VCaP (cell line): ENCODE measurements around the gene TEAD1.

Source experiments
- H3K27ac ChIP-seq: fragments of 450-650 bp; 2 replicates; pipeline ENCODE4 v1.5.1; 2017
- CTCF ChIP-seq: fragments of 450-650 bp; conservative IDR thresholded peaks from 2 replicates; pipeline ENCODE4 v1.5.1; 2017; ENCODE audit warnings: mild to moderate bottlenecking, moderate library complexity

TEAD1 gene

DNA sequence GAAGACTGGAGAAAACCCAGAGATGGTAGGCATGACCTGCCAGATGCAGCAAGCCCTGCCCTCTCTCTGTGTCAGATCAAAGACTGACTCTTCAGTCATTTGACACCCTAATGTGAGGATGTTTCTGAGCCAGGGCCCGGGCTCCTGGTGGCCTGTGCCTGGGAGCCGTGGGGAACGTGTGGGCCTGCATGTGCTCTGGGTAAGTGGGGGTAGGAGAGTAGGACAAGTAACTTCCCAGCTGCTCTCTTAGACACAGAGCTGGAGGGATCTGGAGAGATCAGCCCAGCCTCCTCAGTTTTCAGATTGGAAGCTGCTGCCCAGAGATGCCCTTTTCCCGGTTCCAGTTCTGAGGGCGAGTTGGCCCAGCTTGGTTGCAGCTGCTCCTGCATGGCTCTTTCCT, 110.8 kb downstream of the TEAD1 start:
- H3K27ac ChIP-seq, result no peak overlapping the region
- TF ChIP-seq CTCF, result no peak

- H3K27ac ChIP-seq, result no peak overlapping the region
- no peak for TF ChIP-seq CTCF
Observed at GRCh38 chr11:12785901-12786300, 111.7 kb downstream of the TEAD1 start.

DNA sequence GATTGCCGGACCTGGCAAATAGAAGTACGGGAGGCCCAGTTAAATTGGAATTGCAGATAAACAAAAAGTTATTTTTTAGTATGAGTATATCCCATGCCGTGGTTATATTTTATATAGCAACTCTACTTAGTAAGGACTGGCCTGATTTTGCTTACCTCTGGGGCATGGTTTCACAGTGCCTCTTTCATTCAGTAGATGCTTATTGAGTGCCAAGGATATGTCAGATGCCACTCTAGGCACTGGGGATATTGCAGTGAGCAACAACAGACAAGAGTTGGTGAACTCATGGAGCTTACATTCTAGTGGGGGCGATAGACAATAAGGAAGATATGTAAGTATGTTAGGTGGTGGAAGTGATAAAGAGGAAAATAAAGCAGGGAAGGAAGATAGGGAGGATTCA, 112.2 kb downstream of the TEAD1 start:
- no peak for TF ChIP-seq CTCF
- H3K27ac ChIP-seq, result no peak overlapping the region

GRCh38 chr11:12786891-12787290, 112.7 kb downstream of the TEAD1 start:
- no peak overlapping the region for H3K27ac ChIP-seq
- TF ChIP-seq CTCF, result no peak

- no peak overlapping the region for H3K27ac ChIP-seq
- no peak for TF ChIP-seq CTCF
Observed at GRCh38 chr11:12787847-12788246, 113.6 kb downstream of the TEAD1 start.

DNA sequence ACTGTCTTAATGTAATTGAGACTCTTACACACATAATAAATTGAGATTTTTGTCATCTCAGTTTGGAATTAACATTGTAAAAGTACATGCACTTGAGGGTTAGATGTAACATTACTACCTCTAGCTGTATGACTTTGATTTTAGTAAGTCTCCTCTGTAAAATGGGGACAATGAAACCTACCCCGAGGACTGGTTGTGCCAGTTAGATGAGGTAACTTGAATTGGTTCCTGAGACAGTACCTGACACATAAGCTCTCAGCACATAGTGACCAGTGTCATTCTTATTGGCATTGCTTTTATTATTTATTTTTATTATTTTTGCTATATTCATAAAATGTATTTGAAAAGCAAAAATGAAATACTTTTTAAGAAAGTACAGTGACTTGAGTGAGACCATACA, 114.8 kb downstream of the TEAD1 start:
- TF ChIP-seq CTCF, result no peak
- H3K27ac ChIP-seq, result no peak overlapping the region

- TF ChIP-seq CTCF, result no peak
- H3K27ac ChIP-seq, result no peak overlapping the region
Observed at GRCh38 chr11:12789596-12790215, 115.5 kb downstream of the TEAD1 start.
